ENCODE data around the gene CPN2.

Gene CPN2

DNA sequence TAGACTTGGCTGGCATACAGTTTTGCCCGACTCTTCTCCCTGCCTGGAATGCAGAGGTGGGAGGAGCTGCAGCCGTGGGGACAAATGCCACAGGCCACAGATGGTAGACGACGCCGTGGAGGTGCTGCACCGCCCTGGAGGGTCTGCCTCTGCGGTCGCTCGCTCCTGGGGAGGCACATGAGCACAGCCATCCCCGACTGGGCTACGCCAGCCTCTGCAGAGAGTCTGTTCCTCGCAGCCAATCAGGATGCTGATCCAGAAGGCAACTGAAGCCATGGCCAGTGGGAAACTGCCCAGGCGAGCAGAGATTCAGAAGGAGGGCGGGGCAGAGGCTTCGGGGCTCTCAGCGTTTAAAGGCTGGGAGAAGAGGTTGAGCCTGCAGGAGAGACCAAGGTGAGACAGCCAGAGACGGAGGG, 30.3 kb upstream of the CPN2 start:
- no peak for DNase-seq (ENCODE audit: extremely low read depth in 1 of 2, low read depth in 1 of 2)

- DNase-seq (ENCODE audit: extremely low read depth in 1 of 2, low read depth in 1 of 2): no peak
Measured at GRCh38 chr3:194380326-194380725, 29.2 kb upstream of the CPN2 start.

GRCh38 chr3:194379651-194380050, 28.5 kb upstream of the CPN2 start:
- DNase-seq (ENCODE audit: extremely low read depth in 1 of 2, low read depth in 1 of 2): no peak

DNA sequence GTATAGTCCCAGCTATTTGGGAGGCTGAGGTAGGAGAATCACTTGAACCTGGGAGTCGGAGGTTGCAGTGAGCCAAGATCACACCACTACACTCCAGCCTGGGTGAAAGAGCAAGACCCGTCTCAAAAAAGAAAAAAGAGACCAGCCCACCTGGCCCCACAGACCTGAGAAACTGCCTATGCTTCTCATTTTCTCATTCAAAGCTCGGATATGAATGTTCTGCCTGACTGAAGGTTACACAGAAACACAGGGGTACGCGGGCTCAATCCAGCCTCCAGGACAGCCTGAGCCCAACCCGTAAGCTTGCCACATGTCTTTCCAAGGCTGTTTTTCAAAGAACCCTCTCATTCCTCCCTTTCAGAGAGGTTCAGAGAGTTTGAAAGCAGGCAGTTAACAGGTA, 28.1 kb upstream of the CPN2 start:
- DNase-seq (ENCODE audit: extremely low read depth in 1 of 2, low read depth in 1 of 2): no peak

DNA sequence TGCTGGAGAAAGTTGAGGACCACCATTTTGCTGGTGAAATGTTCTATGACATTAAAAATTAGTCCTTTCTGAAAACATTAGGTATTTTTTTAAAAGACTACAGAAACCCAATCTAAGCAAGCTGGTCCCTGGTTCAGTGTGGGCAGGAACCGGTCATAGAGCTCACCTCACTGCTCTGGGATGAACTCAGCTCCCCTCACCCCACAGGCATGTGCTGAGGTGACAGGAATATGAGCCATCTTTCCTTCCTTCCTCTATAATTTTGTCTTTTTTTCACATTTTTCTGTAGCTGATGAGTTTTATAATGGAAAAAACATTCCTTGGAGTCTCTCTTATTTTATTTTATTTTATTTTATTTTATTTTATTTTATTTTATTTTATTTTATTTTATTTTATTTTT, 26.6 kb upstream of the CPN2 start:
- DNase-seq (ENCODE audit: extremely low read depth in 1 of 2, low read depth in 1 of 2): no peak

DNA sequence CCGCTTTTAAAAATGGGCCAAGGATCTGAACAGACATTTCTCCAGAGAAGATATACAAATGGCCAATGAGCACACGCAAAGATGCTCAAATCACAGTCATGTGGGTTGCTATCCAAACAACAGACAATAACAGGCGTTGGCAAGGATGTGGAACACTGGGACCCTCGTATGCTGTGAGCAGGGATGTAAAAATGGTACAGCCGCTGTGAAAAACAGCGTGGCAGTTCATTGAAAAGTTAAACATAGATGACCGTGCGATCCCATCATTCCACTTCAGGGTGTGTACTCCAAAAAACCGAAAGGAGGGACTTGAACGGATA, 25.1 kb upstream of the CPN2 start:
- no peak for DNase-seq (ENCODE audit: extremely low read depth in 1 of 2, low read depth in 1 of 2)

DNA sequence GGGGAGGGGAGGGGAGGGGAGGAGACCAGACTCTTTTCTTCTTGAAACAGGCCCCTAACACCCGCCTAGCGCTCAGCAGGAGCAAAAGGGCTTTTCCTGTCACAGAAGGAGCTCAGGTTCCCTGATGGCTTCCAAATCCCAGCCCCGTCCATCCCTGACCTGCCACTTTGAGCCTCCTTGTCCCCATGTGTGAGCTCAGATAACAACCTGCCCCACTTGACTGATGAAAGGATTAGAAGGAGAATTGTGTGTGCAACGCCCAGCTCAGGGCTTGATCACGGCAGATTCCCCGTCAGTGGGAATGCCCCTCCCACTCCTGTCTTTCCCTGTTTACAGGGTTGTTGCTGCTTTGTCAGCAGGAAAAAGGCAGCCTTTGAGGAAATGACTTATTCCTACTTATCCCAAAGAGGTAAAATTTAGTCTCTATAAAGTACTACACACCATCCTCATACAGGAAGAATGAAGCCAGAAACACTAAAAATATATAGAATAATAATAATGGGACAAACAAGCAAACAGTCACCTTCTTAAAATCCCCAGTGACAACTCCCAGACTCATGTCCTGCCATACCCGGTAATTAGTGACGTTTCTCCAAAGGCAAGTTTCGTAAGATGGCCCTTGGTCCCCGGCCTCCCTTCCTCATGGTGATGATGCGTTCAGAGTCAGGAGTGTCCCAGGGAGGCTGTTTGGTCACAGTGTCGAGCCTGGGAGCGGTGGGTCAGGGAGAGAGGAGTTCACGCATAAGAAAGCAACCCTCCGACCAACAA, 24.5 kb upstream of the CPN2 start:
- no peak for DNase-seq (ENCODE audit: extremely low read depth in 1 of 2, low read depth in 1 of 2)

DNA sequence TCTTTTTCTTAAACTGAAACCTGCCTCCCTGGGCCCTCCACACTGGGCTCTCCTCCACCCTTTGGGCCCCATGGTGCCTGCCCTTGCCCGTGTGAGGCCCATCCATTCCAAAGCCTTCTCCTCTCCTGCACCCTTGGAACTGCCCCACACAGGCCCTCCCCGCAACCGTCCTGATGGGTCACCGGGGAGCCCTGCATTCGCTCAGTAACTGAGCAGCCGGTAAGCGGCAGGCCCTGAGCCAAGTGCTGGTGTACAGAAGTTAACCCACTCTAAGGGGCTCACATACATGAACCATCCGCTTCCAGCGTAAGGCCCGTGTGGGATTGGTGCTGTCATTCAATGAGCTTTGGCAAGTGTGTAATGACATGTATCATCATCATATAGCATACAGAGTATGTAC, 23.8 kb upstream of the CPN2 start:
- no peak for DNase-seq (ENCODE audit: extremely low read depth in 1 of 2, low read depth in 1 of 2)

DNA sequence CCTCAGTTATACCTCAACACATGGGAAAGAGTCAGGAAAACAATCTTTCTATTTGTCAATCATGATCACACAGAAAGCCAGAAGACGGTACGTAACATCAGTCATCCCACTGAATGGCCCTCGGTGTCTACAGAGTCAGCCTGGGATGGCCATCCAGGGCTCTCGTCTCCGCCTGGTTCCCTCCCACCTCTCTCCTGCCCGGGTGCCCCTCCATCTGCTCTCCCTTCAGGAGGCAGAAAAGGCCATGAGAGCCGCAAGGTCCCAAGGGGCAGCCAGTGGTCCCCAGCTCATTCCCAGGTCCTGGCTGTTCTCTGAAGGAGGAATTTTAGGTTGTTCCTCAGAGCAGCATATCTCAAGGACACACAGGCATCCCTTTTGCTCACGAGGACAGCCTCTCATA, 22.8 kb upstream of the CPN2 start:
- DNase-seq (ENCODE audit: extremely low read depth in 1 of 2, low read depth in 1 of 2): no peak

DNA sequence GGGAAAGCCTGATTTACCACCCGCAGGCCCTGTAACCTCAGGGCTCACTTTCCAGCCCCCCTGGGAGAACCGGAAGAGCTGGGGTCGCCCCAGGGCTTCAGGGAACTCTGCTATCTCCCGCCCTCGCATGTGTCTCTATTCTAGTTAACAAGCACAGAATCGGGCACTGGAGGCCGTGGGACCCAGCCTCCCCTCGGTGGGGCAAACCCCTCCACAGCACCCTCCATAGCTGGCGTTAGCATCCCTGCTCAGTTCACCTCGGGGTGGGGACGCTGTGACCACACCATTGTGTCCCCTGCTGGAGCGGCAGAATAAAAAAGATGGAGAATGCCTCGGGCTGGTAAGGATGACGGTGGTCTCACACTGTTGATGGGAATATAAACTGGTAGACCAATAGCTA, 21.9 kb upstream of the CPN2 start:
- DNase-seq (ENCODE audit: extremely low read depth in 1 of 2, low read depth in 1 of 2): no peak

DNA sequence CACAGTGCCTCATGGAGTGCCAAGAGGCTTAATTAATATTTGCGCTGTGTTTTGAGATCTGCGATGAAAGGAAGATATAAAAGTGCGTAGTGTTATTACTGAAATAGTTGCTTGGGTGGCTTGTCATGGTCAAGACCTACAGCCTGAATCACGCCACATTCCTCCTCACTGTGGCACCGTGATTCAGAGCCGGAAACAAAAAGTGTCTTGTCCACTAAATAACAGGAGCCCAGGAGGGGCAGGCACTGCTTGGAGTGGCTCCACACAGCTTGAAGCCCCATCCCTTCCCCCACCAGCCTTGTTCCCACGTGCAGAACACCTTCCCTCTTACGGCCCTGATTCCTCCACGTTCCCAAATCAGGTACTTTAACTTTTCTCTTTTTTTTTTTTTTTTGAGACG, 19.6 kb upstream of the CPN2 start:
- DNase-seq (ENCODE audit: extremely low read depth in 1 of 2, low read depth in 1 of 2): no peak

DNA sequence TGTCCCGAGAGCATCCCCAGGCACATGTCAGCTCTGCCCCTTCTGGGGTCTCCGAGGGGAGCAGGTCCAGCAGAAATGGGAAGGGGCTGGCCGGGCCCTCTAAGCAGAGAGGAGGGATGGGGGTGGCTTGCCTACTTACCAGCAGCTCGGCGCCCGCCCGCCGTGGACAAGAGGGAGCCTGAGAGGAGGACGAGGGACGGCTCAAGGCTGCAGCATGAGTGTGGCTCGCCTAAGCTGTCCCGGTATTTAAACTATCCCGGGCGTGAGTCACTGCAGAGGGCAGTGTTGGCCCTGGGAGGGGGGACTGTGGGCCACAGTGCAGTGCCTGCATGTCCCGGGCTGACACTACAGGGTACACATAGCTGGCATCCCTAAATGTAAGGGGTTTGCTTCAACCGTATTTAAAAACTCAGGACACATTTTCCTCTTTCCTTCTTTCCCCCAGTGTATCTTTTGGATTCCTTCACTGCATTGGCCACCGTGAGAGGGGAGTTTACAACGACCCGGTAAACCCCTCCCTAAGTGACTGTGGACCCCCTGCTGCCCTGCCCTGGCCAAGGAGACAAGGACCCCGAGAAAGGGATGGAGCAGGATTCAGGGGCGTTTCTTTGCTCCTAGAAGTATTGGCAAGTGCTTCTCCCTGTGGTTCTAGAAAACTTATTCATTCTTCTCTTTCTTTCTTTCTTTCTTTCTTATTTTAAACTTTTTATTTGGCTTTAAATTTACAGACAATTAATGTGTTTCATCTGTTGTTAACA, 18.6 kb upstream of the CPN2 start, which contains the start of gene LRRC15:
Gene LRRC15, minus strand, starts transcription at position 222 of the 758 bp plus-strand sequence. CDS start 8,700 bp downstream, outside the sequence.
- DNase-seq (ENCODE audit: extremely low read depth in 1 of 2, low read depth in 1 of 2): no peak

DNA sequence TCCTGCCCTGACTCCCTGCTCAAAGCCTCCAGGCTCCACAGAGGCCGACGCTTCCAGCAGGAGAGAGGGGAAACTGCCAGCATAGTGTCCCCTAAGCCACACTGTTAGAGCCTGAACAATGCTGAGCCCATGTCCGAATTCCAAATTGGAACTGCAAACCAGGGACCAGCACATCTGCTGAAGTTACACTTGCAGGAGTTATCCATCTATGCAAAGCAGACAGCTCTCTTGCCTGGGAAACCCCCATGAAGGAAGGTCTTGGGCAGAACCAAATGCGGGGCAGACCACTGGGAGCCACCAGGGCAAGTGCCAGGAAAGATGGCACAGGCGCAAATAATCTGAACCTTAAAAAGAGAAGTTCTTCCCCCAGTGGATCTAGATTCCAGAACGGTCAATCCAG, 17.8 kb upstream of the CPN2 start:
- DNase-seq (ENCODE audit: extremely low read depth in 1 of 2, low read depth in 1 of 2): no peak

- DNase-seq (ENCODE audit: extremely low read depth in 1 of 2, low read depth in 1 of 2): no peak
Measured at GRCh38 chr3:194367992-194368841, 17.1 kb upstream of the CPN2 start.

DNA sequence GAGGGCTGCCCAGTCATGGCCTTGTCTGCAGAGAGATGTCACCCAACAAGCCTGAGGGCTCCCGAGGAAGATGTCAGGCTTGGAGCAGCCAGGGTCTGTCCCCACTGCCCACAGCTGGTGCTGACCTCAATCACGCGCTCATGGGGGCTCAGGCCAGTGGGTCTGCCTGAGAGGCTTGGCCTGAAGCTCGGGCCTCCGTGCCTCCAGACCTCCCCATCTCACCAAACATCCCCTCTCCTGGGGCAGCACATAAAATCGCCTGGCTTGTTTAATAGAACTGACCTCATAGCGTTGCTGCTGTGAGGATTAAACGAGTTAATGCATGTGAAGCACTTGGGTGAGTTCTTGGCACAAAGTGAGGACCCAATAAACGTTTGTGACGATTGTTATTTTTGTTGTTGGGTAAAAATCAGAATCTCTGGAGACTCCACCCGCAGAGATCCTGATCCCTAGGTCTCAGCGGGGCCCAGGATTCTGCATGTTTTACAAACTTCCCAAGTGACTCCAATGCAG, 14.9 kb upstream of the CPN2 start:
- DNase-seq (ENCODE audit: extremely low read depth in 1 of 2, low read depth in 1 of 2): no peak

- DNase-seq (ENCODE audit: extremely low read depth in 1 of 2, low read depth in 1 of 2): no peak
Measured at GRCh38 chr3:194365526-194365925, 14.4 kb upstream of the CPN2 start.

- no peak for DNase-seq (ENCODE audit: extremely low read depth in 1 of 2, low read depth in 1 of 2)
Measured at GRCh38 chr3:194364652-194365434, 13.7 kb upstream of the CPN2 start.

GRCh38 chr3:194364314-194364651, 13.2 kb upstream of the CPN2 start:
- no peak for DNase-seq (ENCODE audit: extremely low read depth in 1 of 2, low read depth in 1 of 2)

- no peak for DNase-seq (ENCODE audit: extremely low read depth in 1 of 2, low read depth in 1 of 2)
Measured at GRCh38 chr3:194360568-194360967, 9.4 kb upstream of the CPN2 start.

DNA sequence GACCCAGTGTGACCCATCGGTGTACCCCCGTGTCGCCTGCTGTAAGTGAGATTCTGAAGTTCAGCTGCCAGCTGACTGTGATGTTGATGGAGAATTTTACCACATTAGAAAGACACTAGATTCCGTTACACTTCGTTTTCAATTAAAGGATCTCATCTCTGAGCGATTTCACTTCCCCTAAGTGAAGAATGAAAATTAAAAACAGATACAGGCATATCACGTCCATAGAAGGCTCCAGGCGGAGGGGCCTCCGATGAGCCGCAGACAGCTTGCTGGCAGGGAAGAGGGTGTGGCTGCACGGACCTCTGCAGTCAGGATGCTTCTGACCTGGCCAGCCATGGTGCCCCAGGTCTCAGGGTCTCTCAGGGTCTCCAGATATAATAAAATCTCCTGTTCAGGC, 6.6 kb upstream of the CPN2 start:
- DNase-seq (ENCODE audit: extremely low read depth in 1 of 2, low read depth in 1 of 2): no peak

- no peak for DNase-seq (ENCODE audit: extremely low read depth in 1 of 2, low read depth in 1 of 2)
Measured at GRCh38 chr3:194355379-194355778, 4.3 kb upstream of the CPN2 start.
